ENCODE data around the gene CES4A. TPM values are rescaled to one million over a fixed set of nuclear protein-coding genes. Genes with fewer than 3 reads are reported as not detected.

The CES4A gene
- total and polyA plus RNA-seq, 9 donors, result 6.0 to 67.1 (median 10.3) TPM

GRCh38 chr16:67016681-67017420, 28.5 kb downstream of the CES4A start:
- peaks cover 6% of the 10 kb centered on the region for H3K4me1 ChIP-seq (ENCODE audit: insufficient read depth)
- intact Hi-C loops (cut with DNase I), result no loop called here
- H3K36me3 ChIP-seq, result no peaks in the 10 kb centered on the region
- TF ChIP-seq EP300 (IDR thresholded peaks at IDR 0.05), result no peak
- no peak for TF ChIP-seq POLR2A (IDR thresholded peaks at IDR 0.05)
- no peak for TF ChIP-seq CTCF (IDR thresholded peaks at IDR 0.05)
- no peaks in the 10 kb centered on the region for H3K9me3 ChIP-seq
- peak in 3 of 5 donors; percentile 8 to 15 (median 12) for DNase-seq
- H3K27ac ChIP-seq, result no peak overlapping the region
- H3K27me3 ChIP-seq, result no peaks in the 10 kb centered on the region
- 72 to 81% (median 77%) methylated on average over 5 of the region's 5 CpGs for WGBS, 3 donors
- H3K4me3 ChIP-seq, result no peak overlapping the region

- Histone ChIP-seq H3K9me3 (no peaks in the 10 kb centered on the region), H3K27ac (no peak overlapping the region), H3K4me1 (ENCODE audit: insufficient read depth) (peaks cover 6% of the 10 kb centered on the region), H3K27me3 (no peaks in the 10 kb centered on the region), H3K4me3 (no peak overlapping the region), H3K36me3 (no peaks in the 10 kb centered on the region)
- 71 to 85% (median 73%) methylated on average over 4 of the region's 4 CpGs for WGBS, 3 donors
- no peak for TF ChIP-seq EP300 (IDR thresholded peaks at IDR 0.05)
- no peak for TF ChIP-seq CTCF (IDR thresholded peaks at IDR 0.05)
- no peak for TF ChIP-seq POLR2A (IDR thresholded peaks at IDR 0.05)
- intact Hi-C loops (cut with DNase I), result no loop called here
- peak in 2 of 5 donors; percentile 8 to 25 for DNase-seq
Observed at GRCh38 chr16:67017421-67017750, 29.0 kb downstream of the CES4A start.

- no peak overlapping the region for H3K27ac ChIP-seq
- 34 to 48% (median 43%) methylated on average over 6 of the region's 6 CpGs for WGBS, 3 donors
- peaks cover 6% of the 10 kb centered on the region for H3K4me1 ChIP-seq (ENCODE audit: insufficient read depth)
- peak in 4 of 5 donors; percentile 30 to 63 (median 48) for DNase-seq
- TF ChIP-seq CTCF (IDR thresholded peaks at IDR 0.05) (peak in 2 of 3 donors; percentile 22 to 37), EP300 (IDR thresholded peaks at IDR 0.05) (no peak)
- no peaks in the 10 kb centered on the region for H3K36me3 ChIP-seq
- no peak overlapping the region for H3K4me3 ChIP-seq
- intact Hi-C loops (cut with DNase I), result no loop called here
- no peaks in the 10 kb centered on the region for H3K9me3 ChIP-seq
- no peaks in the 10 kb centered on the region for H3K27me3 ChIP-seq
Observed at GRCh38 chr16:67017810-67018488, 29.6 kb downstream of the CES4A start.

- no peaks in the 10 kb centered on the region for H3K9me3 ChIP-seq
- intact Hi-C loops (cut with DNase I), result no loop called here
- WGBS, 3 donors, result 83 to 89% (median 87%) methylated on average over 8 of the region's 8 CpGs
- no peak overlapping the region for H3K4me3 ChIP-seq
- no peak overlapping the region for H3K27ac ChIP-seq
- no peaks in the 10 kb centered on the region for H3K36me3 ChIP-seq
- no peaks in the 10 kb centered on the region for H3K27me3 ChIP-seq
- peak in 2 of 5 donors; percentile 2 to 7 for DNase-seq
- H3K4me1 ChIP-seq (ENCODE audit: insufficient read depth), result peaks cover 2% of the 10 kb centered on the region
- TF ChIP-seq EP300 (IDR thresholded peaks at IDR 0.05) (no peak), CTCF (IDR thresholded peaks at IDR 0.05) (no peak), POLR2A (IDR thresholded peaks at IDR 0.05) (no peak)
Observed at GRCh38 chr16:67019171-67019570, 30.8 kb downstream of the CES4A start.
